Measurements from ENCODE around the gene ARHGAP6.

ARHGAP6 gene

GRCh38 chrX:11352296-11352741 lies 313.4 kb downstream of the ARHGAP6 start:
- no peaks in the 10 kb centered on the region for H3K36me3 ChIP-seq (ENCODE audit: control insufficient read depth, insufficient read depth, low read length)
- no peak for DNase-seq (ENCODE audit: extremely low read depth, insufficient read length)
- TF ChIP-seq CTCF (IDR thresholded peaks at IDR 0.05; ENCODE audit: insufficient read depth, low read length, poor library complexity, severe bottlenecking) = no peak

GRCh38 chrX:11351375-11352295 lies 314.1 kb downstream of the ARHGAP6 start:
- no peak for DNase-seq (ENCODE audit: extremely low read depth, insufficient read length)
- Histone ChIP-seq H3K27me3 (replicated peaks; ENCODE audit: control insufficient read depth, insufficient read depth, low read length) (no peaks in the 10 kb centered on the region), H3K4me3 (replicated peaks; ENCODE audit: low read depth, low read length) (no peak overlapping the region), H3K36me3 (ENCODE audit: control insufficient read depth, insufficient read depth, low read length) (no peaks in the 10 kb centered on the region)
- TF ChIP-seq CTCF (IDR thresholded peaks at IDR 0.05; ENCODE audit: insufficient read depth, low read length, poor library complexity, severe bottlenecking) = no peak

More at GRCh38 chrX:11352296-11352741, 313.4 kb downstream of the ARHGAP6 start:
- H3K27me3 ChIP-seq (replicated peaks; ENCODE audit: control insufficient read depth, insufficient read depth, low read length) = no peaks in the 10 kb centered on the region
- H3K4me3 ChIP-seq (replicated peaks; ENCODE audit: low read depth, low read length) = no peak overlapping the region

- H3K4me3 ChIP-seq (replicated peaks; ENCODE audit: low read depth, low read length) = no peak overlapping the region
- TF ChIP-seq CTCF (IDR thresholded peaks at IDR 0.05; ENCODE audit: insufficient read depth, low read length, poor library complexity, severe bottlenecking) = no peak
- no peak for DNase-seq (ENCODE audit: extremely low read depth, insufficient read length)
- no peaks in the 10 kb centered on the region for H3K36me3 ChIP-seq (ENCODE audit: control insufficient read depth, insufficient read depth, low read length)
- H3K27me3 ChIP-seq (replicated peaks; ENCODE audit: control insufficient read depth, insufficient read depth, low read length) = no peaks in the 10 kb centered on the region
Measured at GRCh38 chrX:11349661-11350337, 315.9 kb downstream of the ARHGAP6 start.

- no peak for TF ChIP-seq CTCF (IDR thresholded peaks at IDR 0.05; ENCODE audit: insufficient read depth, low read length, poor library complexity, severe bottlenecking)
- H3K36me3 ChIP-seq (ENCODE audit: control insufficient read depth, insufficient read depth, low read length) = no peaks in the 10 kb centered on the region
Measured at GRCh38 chrX:11349020-11349419, 316.7 kb downstream of the ARHGAP6 start.

GRCh38 chrX:11347300-11347699 lies 318.4 kb downstream of the ARHGAP6 start:
- Histone ChIP-seq H3K4me3 (replicated peaks; ENCODE audit: low read depth, low read length) (no peak overlapping the region), H3K27me3 (replicated peaks; ENCODE audit: control insufficient read depth, insufficient read depth, low read length) (no peaks in the 10 kb centered on the region), H3K36me3 (ENCODE audit: control insufficient read depth, insufficient read depth, low read length) (no peaks in the 10 kb centered on the region)
- no peak for TF ChIP-seq CTCF (IDR thresholded peaks at IDR 0.05; ENCODE audit: insufficient read depth, low read length, poor library complexity, severe bottlenecking)
- no peak for DNase-seq (ENCODE audit: extremely low read depth, insufficient read length)

More at GRCh38 chrX:11349020-11349419, 316.7 kb downstream of the ARHGAP6 start:
- Histone ChIP-seq H3K4me3 (replicated peaks; ENCODE audit: low read depth, low read length) (no peak overlapping the region), H3K27me3 (replicated peaks; ENCODE audit: control insufficient read depth, insufficient read depth, low read length) (no peaks in the 10 kb centered on the region)
- DNase-seq (ENCODE audit: extremely low read depth, insufficient read length) = no peak

All from GM06990 (cell line).